Stimulated activated CD4-positive, alpha-beta T cell treated with anti-CD3 and anti-CD28 coated beads, TNF-alpha, amount 100 ng/mL, for 48 hours (primary cell): ENCODE measurements around the gene DPP8.
"Not testable (repeated sequence)": the region's sequence is repeated elsewhere in the genome, so short reads cannot be mapped to it uniquely, and the experiment has no call there.

Source experiments
- DNase-seq, 3 donors: peaks; one replicate each; pipeline ENCODE4 v3.0.0-alpha.2; 2020; ENCODE audit warnings: low read depth in 3 of 3

The DPP8 gene

GRCh38 chr15:65516997-65517865 is at the start of gene DPP8:
DPP8 (minus strand) TSS chr15:65517689; CDS start chr15:65512553, 5,136 bp downstream.
- DNase-seq: peak; percentile 88 to 93 (median 93)

GRCh38 chr15:65561934-65562333 is 44.4 kb upstream of the DPP8 start:
- DNase-seq: no peak

- DNase-seq: no peak
Observed at GRCh38 chr15:65559941-65560340, 42.5 kb upstream of the DPP8 start.

- no peak for DNase-seq
Observed at GRCh38 chr15:65558997-65559760, 41.7 kb upstream of the DPP8 start.

GRCh38 chr15:65558336-65558735 is 40.8 kb upstream of the DPP8 start:
- no peak for DNase-seq

GRCh38 chr15:65556622-65557021 is 39.1 kb upstream of the DPP8 start:
- no peak for DNase-seq

- no peak for DNase-seq
Observed at GRCh38 chr15:65553691-65554090, 36.2 kb upstream of the DPP8 start.

GRCh38 chr15:65552851-65553250 is 35.4 kb upstream of the DPP8 start:
- DNase-seq: not testable (repeated sequence)

- DNase-seq: no peak
Observed at GRCh38 chr15:65551183-65551582, 33.7 kb upstream of the DPP8 start.

GRCh38 chr15:65550681-65551098 is 33.2 kb upstream of the DPP8 start:
- no peak for DNase-seq

- not testable (repeated sequence) for DNase-seq
Observed at GRCh38 chr15:65549288-65549687, 31.8 kb upstream of the DPP8 start.

GRCh38 chr15:65547841-65548240 is 30.4 kb upstream of the DPP8 start:
- no peak for DNase-seq

- DNase-seq: no peak
Observed at GRCh38 chr15:65541231-65541820, 23.8 kb upstream of the DPP8 start.

- DNase-seq: no peak
Observed at GRCh38 chr15:65540314-65540713, 22.8 kb upstream of the DPP8 start.

- DNase-seq: no peak
Observed at GRCh38 chr15:65535192-65535591, 17.7 kb upstream of the DPP8 start.

- no peak for DNase-seq
Observed at GRCh38 chr15:65533057-65533756, 15.7 kb upstream of the DPP8 start.

- no peak for DNase-seq
Observed at GRCh38 chr15:65532738-65533051, 15.2 kb upstream of the DPP8 start.

GRCh38 chr15:65530318-65531111 is 13.0 kb upstream of the DPP8 start, which contains the start of gene HACD3:
HACD3 (plus strand) TSS chr15:65530463; CDS start chr15:65530632, 169 bp downstream.
- DNase-seq: peak; percentile 80 to 93 (median 82)

GRCh38 chr15:65529762-65530317 is 12.4 kb upstream of the DPP8 start:
- DNase-seq: no peak

- no peak for DNase-seq
Observed at GRCh38 chr15:65528461-65529060, 11.1 kb upstream of the DPP8 start.
